NOMO-1 treated with dmso at 0.1 percent for 144 hours (cell line): ENCODE data around the gene PIP5K1C.

ENCODE experiments used
- DNase-seq: peaks from one replicate; lab custom pipeline; 2025; ENCODE audit not compliant: unreplicated experiment; lab: John Stamatoyannopoulos, UW

PIP5K1C gene

GRCh38 chr19:3664879-3665642 lies 35.2 kb downstream of the PIP5K1C start:
- DNase-seq = no peak

- DNase-seq = no peak
Measured at GRCh38 chr19:3663838-3664237, 36.4 kb downstream of the PIP5K1C start.

GRCh38 chr19:3661284-3662238 lies 38.7 kb downstream of the PIP5K1C start:
- DNase-seq = no peak

DNA sequence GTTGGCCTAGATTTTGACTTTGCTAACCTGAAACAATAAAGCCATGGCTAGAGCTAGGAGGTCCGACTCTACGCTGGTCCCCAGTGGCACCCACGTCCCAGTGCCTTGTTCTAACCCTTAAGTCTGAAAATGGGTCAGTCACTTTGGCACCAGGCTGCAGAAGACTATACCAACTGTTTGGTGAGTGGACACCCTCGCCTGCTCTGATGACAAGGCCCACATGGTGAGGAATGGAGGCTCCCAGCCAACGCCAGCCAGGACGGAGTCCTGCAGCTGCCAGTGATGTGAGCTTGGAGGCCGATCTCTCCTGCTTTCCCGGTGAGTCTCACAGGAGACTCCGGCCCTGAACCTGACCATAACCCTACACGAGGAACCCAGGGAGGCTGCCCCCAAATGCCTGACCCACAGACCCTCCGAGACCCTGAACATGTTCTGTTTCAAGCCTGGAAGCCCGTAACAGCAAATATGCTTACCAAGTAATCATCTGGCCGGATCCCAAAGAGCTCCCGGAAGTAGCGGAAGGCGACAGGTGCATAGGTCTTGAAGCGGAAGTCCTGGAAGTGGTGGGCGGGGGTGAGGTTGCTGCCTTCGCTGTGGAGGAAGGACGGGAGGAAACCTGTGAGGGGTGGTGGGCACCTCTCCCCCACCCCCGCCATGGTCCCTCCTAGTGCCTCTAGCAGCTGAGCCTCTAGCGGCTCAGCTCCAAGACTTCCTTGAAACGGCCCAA lies 39.6 kb downstream of the PIP5K1C start:
- no peak for DNase-seq

DNA sequence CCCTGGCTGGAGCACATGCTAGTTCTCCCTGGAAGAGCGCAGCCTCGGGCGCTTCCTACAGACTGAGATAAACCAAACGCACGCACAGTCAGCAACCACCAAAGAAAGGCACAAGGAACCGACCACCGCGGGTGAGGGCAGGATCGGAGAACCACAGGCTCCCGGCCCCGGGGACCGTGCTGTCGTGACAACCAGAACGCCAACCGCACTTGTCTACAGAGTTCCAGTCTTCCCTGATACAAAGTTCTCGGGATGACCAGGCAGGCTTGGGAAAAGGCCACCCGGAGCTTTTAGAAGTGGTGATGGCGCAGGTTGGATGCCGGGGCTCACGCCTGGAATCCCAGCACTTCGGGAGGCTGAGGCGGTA lies 40.5 kb downstream of the PIP5K1C start:
- no peak for DNase-seq

DNA sequence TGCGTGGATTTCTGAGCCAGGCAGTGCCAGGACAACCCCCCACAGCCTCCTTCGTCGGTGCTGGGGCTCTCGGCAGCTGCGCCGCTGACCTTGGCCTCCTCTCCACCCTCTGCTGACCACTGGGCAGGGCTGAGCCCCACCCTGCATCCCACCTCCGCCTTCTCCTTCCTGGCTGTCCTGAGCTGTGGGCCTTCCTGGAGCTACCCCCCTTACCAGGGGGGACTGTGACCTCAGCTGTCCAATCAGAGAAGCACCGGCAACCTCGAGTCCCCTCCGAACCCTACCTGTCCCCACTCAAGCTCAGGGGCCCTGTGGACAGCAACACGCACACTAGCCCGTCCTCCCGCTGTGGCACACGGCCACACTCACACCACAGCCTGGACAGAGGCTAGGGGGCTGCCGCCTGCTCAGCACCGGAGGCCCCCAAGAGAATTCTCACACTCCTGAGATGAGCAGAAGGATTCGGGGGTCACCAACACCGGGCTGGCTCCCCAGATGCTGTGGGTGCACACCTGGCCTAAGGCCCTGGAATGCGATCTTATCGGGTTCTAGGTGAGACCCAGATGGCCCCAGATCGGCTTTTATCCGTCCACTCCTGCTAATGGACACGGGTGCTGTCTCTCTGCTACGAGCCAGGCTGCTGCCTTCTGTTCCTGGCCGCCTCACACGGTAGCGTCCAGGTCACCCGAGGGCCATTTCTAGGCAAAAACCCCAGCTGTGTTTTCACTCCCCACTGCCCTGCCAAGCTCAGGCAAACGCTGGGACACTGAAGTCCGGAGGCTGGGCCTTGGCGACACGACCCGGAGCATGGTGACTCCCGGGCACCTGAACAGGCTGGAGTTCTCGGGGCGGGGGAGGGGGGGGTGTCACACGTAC lies 41.2 kb downstream of the PIP5K1C start:
- DNase-seq = no peak

DNA sequence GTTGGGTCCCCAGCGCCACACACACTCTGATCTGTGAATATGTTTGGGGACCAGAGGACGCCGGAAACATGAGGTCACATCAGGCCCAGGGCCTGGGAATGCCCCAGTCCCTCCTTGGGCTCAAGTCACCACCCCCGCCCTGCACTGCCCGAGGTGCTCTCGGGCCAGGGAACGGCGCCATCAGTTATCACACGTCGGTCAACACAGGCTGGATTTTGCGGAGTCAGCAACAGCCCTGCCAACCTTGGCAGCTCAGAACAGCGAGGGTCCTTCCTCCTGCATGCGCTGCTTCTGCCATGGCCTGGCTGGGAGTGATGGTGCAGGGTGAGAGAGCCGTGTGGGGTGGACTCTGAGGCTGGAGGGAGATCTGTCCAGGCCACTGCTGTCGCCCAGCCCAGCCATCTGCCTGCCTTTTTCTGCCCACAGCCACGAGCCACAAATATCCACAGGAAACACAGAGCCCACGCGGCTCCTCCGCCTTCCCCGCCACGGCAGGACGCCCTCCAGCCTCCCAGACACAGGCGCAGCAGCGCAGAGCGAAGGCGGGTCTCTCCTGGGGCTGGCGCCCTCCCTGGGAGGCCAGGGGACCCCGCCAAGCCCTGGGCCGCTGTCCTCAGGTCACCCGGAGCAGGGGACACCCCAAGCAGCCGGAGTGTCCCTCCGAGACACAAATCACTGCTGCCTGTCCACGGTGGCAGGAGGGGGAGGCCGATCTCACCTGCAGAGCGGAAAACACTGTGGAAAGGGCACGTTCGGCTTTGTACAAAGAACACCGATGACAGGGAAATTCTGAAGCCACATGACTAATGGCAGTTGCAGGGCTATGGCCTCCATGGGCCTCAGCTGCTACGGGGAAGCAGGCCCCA lies 42.0 kb downstream of the PIP5K1C start:
- DNase-seq = no peak

DNA sequence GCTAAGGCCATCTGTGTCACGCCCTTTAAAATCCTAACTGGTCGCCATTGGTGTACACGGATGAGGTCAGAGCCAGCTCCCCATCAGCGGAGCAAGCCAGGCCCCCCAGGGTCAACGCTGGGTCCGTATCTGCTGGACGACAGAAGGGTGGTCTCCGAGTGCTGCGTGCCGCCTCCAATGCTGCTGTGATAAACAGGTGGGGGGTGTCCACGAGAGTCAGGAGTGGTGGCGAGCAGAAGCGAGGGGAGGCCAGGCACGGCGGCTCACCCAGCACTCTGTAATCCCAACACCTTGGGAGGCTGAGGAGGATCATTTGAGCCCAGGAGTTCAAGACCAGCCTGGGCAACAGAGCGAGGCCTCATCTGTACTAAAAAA lies 42.9 kb downstream of the PIP5K1C start:
- no peak for DNase-seq

- DNase-seq = no peak
Measured at GRCh38 chr19:3656747-3657394, 43.4 kb downstream of the PIP5K1C start.

DNA sequence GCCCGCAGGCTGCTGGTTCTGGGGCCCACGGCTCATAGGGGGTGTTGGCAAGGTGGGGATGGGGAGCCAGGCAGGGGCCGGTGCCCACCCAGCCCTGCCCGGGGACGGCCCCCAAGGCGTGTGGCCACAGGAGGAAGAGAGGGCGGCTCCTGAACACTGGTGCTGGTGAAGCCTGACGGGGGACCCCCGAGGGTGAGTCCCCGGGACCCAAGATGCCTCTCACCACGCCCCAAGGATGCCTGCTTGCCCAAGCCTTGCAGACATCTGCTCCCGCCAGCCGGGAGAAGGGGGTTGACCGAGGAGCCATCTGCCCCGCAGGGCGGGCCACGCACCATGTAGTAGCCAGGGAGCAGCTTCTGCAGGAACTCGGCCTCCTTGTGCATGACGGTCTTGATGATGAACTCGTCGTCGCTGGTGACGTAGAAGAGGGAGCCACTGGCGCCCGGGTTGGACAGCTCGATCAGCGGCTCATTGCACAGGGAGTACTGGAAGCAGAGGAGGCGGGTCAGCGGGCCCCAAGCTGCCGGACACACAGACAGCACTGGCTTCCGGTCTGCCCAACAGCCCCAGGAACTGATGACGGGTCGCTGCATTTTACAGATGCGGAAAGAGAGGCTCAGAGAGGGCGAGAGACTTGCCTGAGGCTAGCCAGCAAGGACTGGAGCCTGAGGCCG lies 44.1 kb downstream of the PIP5K1C start:
- no peak for DNase-seq

DNA sequence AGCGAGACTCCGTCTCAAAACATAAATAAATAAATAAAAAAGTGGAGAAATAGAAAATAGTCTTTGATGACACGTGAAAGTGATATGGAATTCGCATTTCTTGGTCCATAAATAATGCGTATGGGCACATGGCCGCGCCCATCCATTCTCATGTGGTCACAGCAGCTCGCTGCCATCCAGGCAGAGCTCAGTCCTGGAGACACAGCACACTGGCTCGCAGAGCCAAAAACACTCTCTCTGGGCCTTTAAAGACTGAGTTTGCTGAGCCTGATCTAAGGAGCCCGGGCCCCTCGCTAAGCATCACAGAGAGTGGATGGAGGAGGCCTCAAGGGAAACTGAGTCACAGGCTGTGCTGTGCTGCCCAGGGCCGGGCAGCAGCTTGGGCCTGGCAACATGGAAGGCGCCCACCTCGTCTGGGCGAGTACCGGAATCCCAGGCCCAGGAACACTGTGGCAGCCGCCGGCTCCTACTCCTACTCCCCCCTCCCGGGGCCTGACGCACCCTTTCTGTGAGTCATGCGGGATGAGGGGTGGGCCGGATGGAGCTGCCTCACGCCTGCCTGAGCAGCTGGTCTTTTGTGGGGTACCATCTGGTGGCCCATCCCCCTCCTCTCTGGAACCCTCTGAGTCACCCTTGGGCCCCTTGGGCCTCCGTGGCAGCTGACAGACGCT lies 44.7 kb downstream of the PIP5K1C start:
- no peak for DNase-seq

- no peak for DNase-seq
Measured at GRCh38 chr19:3653865-3654513, 46.3 kb downstream of the PIP5K1C start.

DNA sequence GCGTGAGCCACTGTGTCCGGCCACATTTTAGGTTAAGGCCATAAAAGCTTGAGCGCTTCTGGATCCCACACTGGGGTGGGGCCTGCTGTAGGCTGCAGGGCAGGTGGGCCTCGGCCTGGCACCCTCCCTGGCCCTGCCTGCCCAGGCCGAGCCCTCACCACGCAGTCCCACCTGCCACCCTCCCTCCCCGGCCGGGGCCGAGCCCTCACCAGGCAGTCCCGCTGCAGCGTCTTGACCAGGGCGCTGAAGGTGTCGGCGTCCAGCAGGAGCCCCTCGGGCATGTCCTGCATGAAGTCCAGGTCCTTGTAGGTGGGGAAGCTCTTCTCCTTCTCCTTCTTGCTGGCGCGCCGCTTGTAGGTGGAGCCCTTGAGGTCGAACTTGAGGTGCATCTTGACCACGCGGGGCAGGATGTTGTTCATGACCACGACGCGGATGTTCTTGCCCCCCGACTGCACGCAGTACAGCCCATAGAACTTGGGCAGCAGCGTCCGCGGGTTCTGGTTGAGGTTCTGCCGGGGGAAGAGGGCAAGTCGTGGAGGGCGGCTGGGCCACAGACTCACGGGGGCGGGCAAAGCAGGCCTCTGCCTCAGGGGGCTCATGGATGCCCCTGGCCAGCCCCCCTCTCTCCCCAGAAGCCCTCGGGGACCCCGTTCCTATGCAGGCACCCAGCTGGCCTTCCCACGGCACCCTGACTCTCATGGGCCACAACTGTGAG lies 47.0 kb downstream of the PIP5K1C start:
- no peak for DNase-seq

- no peak for DNase-seq
Measured at GRCh38 chr19:3652422-3652821, 47.8 kb downstream of the PIP5K1C start.

GRCh38 chr19:3651684-3652083 lies 48.6 kb downstream of the PIP5K1C start:
- DNase-seq = no peak

DNA sequence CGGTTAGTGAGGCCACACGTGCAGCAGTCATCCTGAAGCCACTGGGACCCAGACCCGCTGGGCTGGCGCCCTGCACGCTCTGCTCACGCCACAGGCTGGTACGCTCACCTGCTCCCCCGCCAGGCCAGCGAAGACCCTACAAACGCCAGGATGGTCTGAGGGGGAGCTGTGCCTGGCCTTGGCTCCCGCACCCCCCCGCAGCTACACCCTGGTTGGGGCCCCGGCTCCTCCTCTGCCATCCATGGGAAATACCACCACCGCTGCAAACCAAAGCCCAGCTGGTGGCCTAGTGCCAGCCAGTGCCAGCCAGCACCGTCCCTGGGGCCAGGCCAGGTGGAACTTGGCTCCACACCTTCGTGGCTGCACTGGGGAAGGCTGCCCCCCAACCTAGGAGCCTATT lies 50.4 kb downstream of the PIP5K1C start:
- no peak for DNase-seq
